Adipose tissue (tissue), 3 donors: ENCODE measurements around the gene HDAC1. TPM values are rescaled to one million over a fixed set of nuclear protein-coding genes. Genes with fewer than 3 reads are reported as not detected.

Source experiments
- polyA plus RNA-seq, 3 donors: library from polyadenylated mRNA; stranded (reverse); fragments of 200-250 nt; gene quantifications; one replicate each; pipeline ENCODE4 v1.2.3, GENCODE V29; 2013
- donor health status: healthy with polysubstance abuse.
- donor health status: Bipolar disorder and iron deficiency.
- donor health status: healthy.

Gene HDAC1
- polyA plus RNA-seq, 3 donors: 35.3 to 43.9 (median 42.1) TPM

Other genes with a start within 250 kb of the HDAC1 start
- 10 to 100 TPM in 2 of 3 donors, 1 to 10 TPM in 1; 6.2 to 13.2 (median 10.1) TPM for gene TMEM39B, start 219.1 kb upstream of the HDAC1 start, polyA plus RNA-seq
- gene KPNA6, start 184.0 kb upstream of the HDAC1 start, polyA plus RNA-seq: 10 to 100 TPM in 2 of 3 donors, 1 to 10 TPM in 1; 5.9 to 11.4 (median 10.1) TPM
- gene TXLNA, start 112.4 kb upstream of the HDAC1 start, polyA plus RNA-seq: 10 to 100 TPM; 13.2 to 26.7 (median 21.7) TPM
- 10 to 100 TPM in 1 of 3 donors, 1 to 10 TPM in 2; 3.5 to 15.9 (median 4.1) TPM for gene CCDC28B, start 91.5 kb upstream of the HDAC1 start, polyA plus RNA-seq
- gene IQCC, start 86.4 kb upstream of the HDAC1 start, polyA plus RNA-seq: 1 to 10 TPM in 1 of 3 donors, under 1 TPM in 2; 0.56 to 1.5 (median 0.79) TPM
- gene DCDC2B, start 83.0 kb upstream of the HDAC1 start, polyA plus RNA-seq: not detected
- 10 to 100 TPM in 2 of 3 donors, 1 to 10 TPM in 1; 6.9 to 14.7 (median 10.7) TPM for gene TMEM234, start 69.7 kb upstream of the HDAC1 start, polyA plus RNA-seq
- 100 to 1,000 TPM; 123 to 219 (median 202) TPM for gene EIF3I, start 69.7 kb upstream of the HDAC1 start, polyA plus RNA-seq
- gene FAM167B, start 44.9 kb upstream of the HDAC1 start, polyA plus RNA-seq: 10 to 100 TPM in 2 of 3 donors, 1 to 10 TPM in 1; 3.1 to 23.5 (median 12.3) TPM
- 1 to 10 TPM; 1.0 to 3.3 (median 1.8) TPM for gene LCK, start 40.8 kb upstream of the HDAC1 start, polyA plus RNA-seq
- 100 to 1,000 TPM in 1 of 3 donors, 10 to 100 TPM in 2; 14.5 to 197 (median 49.5) TPM for gene MARCKSL1, start 44.1 kb downstream of the HDAC1 start, polyA plus RNA-seq
- gene FAM229A, start 70.4 kb downstream of the HDAC1 start, polyA plus RNA-seq: 1 to 10 TPM; 4.3 to 5.2 (median 4.8) TPM
- gene TSSK3, start 70.5 kb downstream of the HDAC1 start, polyA plus RNA-seq: under 1 TPM; 0.22 to 0.66 (median 0.34) TPM
- gene BSDC1, start 102.4 kb downstream of the HDAC1 start, polyA plus RNA-seq: 10 to 100 TPM; 38.7 to 43.1 (median 43.0) TPM
- gene ZBTB8B, start 173.0 kb downstream of the HDAC1 start, polyA plus RNA-seq: under 1 TPM in 2 of 3 donors, not detected in 1; under 0.01 to 0.01 TPM
- gene ZBTB8A, start 247.3 kb downstream of the HDAC1 start, polyA plus RNA-seq: 1 to 10 TPM; 1.9 to 2.2 (median 2.1) TPM